HG02981 (cell line): ENCODE measurements around the gene ORC3.
A peak's percentile ranks its signal among the peaks of the same experiment; 100 is the strongest.
"Not testable (repeated sequence)": the region's sequence is repeated elsewhere in the genome, so short reads cannot be mapped to it uniquely, and the experiment has no call there.

Source experiments
- ATAC-seq: cut with Tn5 transposase; IDR thresholded peaks from one replicate; pipeline ENCODE4 v1.9.1; 2021; ENCODE audit warnings: mild to moderate bottlenecking, moderate library complexity; ENCODE audit not compliant: unreplicated experiment

The ORC3 gene

DNA sequence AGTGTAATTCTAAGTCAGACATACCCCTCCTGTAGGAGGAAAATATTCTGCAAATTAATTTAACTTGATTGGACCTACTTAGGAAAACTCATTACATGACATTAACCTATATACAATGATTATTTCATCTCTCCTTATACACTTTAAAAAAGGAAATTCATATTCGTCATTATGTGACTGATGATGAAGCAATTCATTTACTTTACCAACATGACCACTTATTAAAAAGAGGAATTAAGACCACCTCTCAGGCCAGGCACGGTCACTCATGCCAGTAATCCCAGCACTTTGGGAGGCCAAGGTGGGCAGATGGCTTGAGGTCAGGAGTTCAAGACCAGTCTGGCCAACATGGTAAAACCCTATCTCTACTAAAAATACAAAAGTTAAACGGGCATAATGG lies 100.5 kb downstream of the ORC3 start:
- no peak for ATAC-seq

DNA sequence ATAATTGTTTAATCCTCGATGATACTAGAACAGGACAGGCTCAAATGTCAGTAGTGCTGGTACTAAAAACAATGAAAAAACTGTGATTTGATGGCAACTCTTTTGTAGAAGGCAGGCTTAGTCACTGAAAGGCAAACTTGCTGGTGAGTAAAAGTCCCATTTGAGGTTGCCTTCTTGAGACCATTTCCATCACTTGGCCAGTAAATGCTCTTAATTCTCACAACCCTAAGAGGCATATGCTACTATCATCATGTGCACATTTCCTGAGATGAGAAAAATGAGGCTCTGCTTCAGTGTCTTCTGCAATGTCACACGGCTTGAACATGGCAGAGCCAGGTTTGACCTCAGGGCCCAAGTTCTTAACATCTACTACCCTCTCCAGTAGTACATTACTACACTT lies 102.2 kb downstream of the ORC3 start:
- ATAC-seq: no peak

DNA sequence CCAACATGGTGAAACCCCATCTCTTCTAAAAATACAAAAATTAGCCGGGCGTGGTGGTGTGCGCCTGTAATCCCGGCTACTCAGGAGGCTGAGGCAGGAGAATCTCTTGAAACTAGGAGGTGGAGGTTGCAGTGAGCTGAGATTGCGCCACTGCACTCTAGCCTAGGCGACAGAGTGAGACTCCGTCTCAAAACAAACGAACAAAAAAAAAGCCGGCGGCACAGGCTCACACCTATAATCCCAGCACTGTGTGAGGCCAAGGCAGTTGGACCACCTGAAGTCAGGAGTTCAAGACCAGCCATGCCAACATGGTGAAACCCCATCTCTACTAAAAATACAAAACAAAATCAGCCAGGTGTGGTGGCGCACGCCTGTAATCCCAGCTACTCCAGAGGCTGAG lies 106.9 kb downstream of the ORC3 start:
- ATAC-seq: not testable (repeated sequence)

DNA sequence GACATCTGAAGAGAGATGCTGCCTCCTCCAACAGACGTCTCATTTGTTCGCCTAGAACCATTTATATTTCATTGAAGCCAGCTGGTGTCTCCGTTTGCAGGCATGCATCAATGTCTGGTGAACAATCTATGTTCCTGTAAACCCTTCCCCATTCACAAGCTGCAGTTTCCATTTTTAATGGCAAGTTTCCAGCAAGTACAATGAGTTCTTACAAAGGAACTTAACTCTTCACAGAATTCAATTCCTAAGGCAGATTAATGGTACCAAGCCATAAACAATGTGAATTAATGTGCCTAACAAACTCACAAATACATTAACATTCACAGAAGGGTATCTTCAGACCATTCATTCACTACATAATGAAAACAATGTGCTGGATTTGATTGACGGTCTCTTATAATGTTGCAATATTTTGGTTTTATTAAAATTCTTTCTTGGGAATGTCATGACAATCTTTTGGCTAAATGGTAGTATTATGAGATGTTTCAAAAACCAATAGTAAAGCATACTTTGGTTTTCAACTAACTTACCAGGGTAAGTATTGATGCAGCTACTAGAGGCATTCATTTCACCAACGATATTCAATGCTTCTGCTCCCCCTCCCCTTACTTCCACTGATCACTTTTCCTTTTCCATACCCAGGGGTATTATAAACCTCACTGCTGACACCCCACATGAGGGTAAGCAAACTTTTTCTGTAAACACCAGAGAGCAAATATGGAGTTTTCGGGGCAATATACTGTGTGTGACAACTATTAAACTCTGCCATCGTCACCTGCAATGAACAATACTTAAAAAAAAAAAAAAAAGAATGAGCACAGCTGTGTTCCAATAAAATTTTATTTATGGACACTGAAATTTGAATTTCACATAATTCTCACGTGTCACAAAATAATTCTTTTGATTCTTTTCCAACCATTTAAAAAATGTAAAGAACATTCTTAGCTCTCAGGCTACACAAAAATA lies 107.9 kb downstream of the ORC3 start:
- no peak for ATAC-seq

DNA sequence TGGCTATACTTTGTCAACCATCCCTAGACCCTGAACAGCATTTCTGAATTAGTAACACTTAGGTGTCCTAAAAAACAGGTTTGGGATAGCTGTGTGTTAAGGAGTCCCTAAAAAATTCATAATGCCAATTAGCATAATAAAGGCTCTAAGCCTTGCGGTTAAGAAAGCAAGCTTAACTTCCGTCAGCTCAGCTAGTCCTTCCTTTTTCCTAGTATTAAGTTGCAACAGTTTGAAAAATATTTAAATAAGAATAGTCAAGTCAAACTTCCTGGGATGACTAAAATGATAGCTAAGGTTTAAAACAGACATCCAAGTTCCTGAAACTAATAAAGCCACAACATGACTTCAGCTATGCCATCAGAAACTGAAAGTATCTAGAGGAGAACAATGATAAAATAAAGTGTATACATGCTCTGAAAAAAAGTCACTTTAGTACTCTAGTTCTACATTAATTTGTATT lies 108.6 kb downstream of the ORC3 start:
- ATAC-seq: no peak

DNA sequence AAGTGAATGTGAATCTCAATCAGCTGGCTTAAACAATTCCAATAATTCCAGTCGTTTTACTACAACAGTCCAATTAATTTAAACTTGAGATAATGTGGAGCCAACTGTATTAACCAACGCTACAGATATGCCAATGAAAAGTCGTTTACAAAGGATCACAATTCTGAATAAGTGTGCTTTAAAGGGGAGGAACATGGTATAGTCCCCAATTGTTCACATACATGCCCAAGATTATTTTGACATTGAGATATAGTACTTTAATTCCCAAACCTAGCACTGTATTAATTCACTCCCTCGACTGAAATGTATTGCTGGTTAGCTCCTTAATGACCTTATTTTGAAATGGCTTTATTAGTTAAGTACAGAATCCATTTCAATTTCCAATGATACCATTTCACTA lies 109.6 kb downstream of the ORC3 start:
- ATAC-seq: no peak

DNA sequence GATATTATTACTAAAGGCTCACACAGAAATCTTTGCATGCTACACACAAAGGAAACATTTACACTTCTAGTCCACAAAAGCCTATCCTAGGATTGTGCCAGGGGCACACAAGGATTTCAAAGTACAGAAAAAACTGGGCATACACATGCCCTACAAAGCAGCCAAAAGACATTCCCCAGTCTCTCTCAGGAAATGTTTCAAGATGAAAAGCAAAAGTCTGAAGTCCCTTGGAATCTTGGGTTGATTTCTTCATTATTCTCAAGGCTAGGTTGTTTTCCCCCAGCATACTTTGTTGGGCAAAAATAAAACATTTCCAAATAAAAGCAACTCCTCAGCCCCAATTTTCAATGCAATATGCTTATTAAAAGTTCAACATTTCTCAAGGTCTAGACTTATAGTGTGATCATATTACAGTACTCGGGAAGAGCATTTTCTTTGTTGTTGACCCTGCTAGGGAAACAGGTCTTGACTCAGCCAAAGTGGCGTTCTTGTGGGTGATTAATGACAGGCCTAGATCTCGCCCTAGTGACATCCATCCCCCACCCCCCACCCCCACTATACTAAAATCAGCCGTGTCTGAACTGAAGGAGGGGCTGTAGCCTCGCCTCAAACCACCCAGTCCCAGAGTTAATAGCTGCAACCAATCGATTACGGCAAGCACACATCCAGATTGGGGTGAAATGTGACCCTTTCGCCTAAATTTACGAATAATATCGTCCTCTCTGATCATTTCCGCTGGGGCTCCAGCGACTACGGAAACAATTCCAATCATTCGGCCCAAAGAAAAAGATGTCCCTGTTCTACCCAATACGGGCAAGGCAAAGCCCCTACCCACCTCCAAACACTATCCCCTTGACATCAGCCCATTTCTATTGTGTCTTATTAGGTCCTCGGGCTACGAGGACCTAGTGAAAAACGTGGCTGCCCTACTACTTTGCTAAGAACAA lies 110.7 kb downstream of the ORC3 start:
- ATAC-seq: peak; percentile 11

DNA sequence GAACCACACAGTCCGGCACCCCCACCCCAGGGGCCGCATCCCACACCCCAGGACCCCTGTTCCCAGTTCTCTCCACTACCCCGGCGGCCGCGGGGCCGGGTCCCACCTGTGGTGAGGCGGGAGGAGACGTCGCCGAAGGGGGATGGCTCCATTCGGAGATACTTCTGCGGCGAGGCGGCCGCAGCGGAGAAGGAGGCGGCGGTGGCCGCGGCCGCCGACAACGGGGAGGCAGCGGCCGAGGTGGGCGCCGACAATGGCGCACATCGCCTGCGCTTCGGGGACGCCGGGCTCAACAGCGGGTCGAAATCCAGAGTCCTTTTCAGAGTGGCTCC lies 111.4 kb downstream of the ORC3 start:
- no peak for ATAC-seq

DNA sequence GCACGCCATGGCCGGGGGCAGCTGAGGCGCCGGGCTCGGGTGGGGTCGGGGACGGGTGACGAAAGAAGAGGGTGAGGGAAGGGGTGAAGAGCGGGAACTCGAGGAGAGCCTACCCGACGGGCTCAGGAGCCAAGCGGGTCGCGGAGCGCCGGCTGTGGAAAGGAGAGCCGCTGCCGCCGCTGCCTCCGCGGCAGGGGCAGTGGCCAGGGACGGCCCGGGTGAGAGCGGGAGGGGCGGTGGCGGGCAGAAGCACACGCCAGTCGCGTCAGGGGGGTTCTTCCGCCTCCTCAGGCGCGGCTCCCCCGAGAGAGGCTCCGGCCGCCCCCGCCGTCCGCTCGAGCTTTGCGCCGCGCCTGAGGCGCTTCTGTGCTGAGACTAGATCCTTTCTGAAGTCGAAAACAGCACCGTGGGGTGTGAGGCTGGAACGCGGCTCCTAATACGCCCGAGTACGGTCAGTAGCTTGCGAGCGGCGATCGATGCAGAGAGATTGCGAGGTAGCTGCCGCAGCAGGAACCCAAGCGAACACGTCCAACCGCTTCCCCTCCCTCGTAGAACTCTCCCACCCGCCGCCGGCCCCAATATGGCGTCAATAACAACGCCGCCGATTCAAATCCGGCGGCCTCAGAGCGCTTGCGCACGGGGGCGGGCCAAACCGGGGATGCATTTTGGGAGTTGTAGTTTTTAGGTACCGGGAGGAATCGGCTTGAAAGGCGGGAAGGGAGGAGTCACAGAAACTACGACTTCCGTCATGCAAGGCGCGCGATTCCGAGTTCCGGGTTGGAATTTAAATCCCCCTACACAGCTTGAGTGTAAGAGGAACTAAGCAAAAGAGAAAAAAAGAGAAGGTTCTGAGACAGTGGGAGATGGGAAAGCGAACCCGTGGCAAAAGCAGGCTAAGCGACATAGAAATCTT lies 112.0 kb downstream of the ORC3 start, which contains the start of gene AKIRIN2:
Gene AKIRIN2, minus strand, starts transcription at position 558 of the 913 bp plus-strand sequence. Its CDS starts 549 bp downstream, at position 9.
- peak; percentile 57 for ATAC-seq

DNA sequence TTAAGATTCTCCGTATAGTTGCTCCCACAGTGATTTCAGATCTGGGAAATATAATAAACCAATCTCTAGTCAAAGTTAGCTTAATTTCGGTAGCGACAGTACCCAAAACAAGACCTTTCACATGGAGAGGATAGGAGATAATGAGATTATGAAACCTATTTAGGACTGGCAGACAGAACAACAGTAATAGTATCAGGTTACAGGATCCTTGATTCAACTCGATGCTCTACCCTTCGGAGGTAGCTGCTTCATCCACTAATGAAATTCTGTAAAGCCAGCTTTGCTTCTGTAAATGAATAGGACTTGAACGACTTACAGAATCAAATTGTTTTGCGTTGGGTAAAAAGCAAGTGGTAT lies 112.6 kb downstream of the ORC3 start:
- peak; percentile 6 for ATAC-seq

DNA sequence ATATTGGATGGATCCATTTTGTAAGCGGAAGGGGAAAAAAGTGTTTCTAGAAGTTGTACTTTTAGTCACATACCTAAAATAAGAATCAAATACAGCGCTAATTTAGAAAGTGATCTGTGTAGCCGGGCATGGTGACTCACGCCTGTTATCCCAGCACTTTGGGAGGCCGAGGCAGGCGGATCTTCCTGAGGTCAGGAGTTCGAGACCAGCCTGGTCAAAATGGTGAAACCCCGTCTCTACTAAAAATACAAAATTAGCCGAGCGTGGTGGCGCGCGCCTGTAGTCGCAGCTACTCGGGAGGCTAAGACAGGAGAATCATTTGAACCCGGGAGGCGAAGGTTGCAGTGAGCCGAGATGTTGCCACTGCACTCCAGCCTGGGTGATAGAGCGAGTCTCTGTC lies 113.1 kb downstream of the ORC3 start:
- not testable (repeated sequence) for ATAC-seq

DNA sequence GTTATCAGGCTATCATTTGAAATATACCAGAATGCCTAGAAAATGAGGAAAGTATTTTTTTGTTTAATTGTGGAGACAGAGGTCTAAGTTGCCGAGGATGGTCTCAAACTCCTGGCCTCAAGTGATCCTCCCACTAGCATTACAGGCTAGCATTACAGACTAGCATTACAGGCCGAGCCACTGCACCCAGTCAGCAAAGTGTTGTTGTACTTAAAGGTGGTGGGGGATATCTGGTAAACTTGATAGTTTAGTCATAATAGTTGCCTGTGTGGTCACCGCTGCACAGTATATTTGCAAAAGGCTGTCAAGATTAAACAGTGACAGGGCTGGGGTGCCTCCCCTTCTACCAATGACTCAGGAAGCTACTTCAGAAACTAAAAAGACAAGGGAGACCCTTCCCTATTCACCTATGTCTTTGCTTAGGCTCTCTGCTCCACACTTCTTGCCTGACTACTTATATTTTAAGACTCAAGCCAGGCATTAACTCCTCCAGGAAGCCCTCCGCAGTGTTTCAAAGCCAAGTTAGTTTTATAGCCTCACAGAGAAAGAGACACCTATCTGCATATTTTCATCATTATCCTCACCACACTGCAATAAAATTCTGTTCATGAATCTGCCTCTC lies 115.2 kb downstream of the ORC3 start:
- ATAC-seq: peak; percentile 58

DNA sequence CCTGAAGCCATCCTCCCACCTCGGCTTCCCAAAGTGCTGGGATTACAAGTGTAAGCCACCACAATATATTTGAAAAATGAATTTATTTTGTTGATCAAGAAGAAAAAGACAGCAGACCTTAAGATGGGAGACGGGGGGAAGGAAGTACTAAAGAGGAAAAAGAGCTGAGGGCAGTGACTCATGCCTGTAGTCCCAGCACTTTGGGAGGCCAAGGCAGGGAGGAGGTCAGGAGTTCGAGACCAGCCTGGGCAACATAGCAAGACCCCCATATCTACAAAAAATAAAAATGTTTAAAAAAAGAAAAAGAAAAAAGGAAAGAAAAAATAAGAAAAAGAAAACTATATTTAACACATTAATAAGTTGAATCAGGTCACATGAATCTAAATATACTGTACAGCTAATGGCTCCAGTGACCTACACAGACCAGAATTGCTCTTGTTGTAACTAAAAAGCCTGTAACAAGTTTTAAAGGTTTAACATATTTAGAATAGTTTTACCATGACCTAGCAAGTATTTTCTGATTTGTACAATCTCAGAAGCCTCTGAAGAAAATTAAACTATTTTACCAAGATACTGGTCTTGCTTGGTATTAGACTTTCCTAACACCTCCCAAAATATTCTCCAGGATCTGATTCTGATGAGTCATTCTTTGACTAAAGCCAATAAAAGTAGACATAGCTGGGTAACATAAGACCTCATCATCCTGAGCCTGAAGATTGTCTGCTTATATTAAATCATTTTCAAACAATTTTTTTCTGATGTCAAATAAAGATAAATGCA lies 116.4 kb downstream of the ORC3 start:
- ATAC-seq: no peak

DNA sequence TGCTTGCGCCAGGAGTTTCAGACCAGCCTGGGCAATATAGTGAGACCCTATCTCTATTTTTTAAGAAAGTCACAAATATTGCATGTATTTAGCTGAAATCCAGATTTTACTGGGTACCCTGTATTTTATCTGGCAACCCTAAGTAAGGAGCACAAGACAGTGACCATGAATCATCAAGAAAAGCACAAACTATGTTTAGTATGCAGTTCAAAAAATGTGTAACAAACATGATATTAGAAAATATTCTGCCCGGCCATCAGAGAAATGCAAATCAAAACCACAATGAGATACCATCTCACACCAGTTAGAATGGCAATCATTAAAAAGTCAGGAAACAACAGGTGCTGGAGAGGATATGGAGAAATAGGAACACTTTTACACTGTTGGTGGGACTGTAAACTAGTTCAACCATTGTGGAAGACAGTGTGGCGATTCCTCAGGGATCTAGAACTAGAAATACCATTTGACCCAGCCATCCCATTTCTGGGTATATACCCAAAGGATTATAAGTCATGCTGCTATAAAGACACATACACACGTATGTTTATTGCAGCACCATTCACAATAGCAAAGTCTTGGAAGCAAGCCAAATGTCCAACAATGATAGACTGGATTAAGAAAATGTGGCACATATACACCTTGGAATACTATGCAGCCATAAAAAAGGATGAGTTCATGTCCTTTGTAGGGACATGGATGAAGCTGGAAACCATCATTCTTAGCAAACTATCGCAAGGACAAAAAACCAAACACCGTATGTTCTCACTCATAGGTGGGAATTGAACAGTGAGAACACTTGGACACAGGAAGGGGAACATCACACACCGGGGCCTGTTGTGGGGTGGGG lies 118.9 kb downstream of the ORC3 start:
- not testable (repeated sequence) for ATAC-seq

DNA sequence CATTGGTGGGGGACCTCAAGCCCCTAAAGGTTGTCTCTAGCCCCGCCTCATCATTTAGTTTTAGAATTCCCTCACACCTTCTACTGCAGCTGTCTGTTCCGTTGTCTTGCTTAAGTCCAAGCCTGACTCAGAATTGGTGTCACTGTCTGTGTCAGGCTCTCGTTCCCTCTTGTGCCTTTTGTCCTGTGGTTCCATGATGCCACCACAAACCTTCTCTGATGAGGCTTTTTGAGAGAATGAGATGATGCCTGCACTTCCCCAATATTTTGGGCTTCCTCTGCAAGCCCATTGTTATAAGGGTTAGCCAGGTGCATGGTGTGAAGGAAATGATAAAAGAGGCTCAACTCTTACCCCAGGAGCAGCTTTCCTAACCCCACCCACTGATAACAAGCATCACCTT lies 120.2 kb downstream of the ORC3 start:
- ATAC-seq: no peak

DNA sequence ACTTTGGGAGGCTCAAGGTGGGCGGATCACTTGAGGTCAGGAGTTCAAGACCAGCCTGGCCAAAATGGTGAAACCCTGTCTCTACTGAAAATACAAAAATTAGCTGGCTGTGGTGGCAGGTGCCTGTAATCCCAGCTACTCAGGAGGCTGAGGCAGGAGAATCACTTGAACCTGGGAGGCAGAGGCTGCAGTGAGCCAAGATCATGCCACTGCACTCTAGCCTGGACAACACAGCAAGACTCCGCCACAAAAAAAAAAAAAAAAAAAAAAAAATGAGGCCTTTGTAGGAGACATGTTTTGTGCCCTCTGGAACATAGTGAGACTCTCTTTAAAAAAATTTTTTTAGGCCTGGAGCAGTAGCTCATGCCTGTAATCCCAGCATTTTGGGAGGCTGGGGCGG lies 122.8 kb downstream of the ORC3 start:
- ATAC-seq: not testable (repeated sequence)

DNA sequence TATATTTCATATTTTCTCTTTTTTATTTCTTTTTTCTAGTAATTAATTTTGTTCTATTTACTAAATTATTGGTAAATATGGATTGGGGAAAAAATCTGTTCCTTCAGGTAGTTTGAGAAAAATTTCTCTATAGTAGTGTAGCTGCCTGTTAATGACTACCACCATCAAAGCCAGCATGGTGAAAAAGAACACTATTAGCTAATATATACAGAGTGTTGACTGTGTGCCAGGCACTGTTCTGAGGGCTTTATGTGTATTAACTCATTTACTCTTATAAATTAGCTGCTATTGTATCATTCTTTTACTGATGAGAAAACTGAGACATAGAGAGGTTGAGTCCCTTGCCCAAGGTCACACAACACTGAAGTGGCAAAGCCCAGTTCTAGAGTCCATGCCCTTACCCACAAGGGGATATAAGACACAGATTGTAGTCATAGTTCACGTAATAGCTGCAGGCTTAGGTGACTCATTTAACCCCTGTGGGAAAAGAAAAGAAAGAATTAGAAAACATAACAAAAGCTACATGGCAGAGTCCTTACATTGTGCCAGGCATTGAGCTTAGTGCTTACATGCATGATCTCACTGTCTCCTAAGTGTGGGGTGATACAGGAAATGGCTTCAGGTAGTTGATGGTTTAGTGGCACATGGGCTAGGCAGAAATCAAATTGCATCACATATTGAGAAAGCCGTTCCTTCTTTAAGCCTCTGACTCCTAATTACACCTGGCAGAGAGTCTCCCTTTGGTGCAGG lies 124.3 kb downstream of the ORC3 start:
- ATAC-seq: peak; percentile 50
